ENCODE data around the gene GPR31.

DNA sequence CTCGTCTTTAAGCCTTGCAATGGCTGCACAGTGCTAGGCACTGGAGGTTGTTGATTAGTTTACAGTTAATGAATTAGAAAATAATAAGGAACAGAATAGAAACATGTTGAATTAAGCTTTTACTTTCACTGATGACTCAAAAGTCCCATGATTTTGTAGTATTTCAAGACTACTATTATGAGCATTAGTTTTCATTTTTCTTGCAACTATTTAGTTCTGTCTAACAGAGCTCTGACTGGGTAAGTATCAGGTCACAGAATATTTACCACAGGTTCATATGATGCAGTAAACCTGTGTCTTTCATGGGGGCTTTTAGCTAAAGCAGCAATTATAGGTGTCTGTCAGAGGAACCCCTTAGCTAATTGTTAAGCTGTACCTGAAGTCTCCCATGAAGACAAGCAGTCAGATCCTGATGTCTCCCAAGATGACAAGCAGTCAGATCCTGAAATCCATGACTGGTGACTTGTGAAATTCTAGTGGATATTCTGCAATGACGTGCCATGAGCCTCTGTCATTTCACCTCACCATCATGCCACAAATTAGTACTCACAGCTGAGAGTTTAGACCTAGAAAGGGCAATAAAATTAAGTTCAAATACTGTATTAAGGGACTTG is 8.2 kb upstream of the GPR31 start:
- TF ChIP-seq, protein P1, sequence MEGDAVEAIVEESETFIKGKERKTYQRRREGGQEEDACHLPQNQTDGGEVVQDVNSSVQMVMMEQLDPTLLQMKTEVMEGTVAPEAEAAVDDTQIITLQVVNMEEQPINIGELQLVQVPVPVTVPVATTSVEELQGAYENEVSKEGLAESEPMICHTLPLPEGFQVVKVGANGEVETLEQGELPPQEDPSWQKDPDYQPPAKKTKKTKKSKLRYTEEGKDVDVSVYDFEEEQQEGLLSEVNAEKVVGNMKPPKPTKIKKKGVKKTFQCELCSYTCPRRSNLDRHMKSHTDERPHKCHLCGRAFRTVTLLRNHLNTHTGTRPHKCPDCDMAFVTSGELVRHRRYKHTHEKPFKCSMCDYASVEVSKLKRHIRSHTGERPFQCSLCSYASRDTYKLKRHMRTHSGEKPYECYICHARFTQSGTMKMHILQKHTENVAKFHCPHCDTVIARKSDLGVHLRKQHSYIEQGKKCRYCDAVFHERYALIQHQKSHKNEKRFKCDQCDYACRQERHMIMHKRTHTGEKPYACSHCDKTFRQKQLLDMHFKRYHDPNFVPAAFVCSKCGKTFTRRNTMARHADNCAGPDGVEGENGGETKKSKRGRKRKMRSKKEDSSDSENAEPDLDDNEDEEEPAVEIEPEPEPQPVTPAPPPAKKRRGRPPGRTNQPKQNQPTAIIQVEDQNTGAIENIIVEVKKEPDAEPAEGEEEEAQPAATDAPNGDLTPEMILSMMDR (IDR thresholded peaks at IDR 0.05) = no peak
- TF ChIP-seq MYBL2 (CRISPR knock-in tag; IDR thresholded peaks at IDR 0.05) (no peak), ZNF263 (CRISPR knock-in tag; IDR thresholded peaks at IDR 0.05; ENCODE audit: low read depth) (no peak), TEAD1 (CRISPR knock-in tag; IDR thresholded peaks at IDR 0.05) (no peak), ETV6 (CRISPR knock-in tag; IDR thresholded peaks at IDR 0.05) (no peak), NR2C2 (CRISPR knock-in tag; IDR thresholded peaks at IDR 0.05) (no peak), MAX (CRISPR knock-in tag; IDR thresholded peaks at IDR 0.05) (no peak), FOXP1 (CRISPR knock-in tag; IDR thresholded peaks at IDR 0.05; ENCODE audit: borderline replicate concordance) (no peak)
